ENCODE measurements around the gene MESP1.

DNA sequence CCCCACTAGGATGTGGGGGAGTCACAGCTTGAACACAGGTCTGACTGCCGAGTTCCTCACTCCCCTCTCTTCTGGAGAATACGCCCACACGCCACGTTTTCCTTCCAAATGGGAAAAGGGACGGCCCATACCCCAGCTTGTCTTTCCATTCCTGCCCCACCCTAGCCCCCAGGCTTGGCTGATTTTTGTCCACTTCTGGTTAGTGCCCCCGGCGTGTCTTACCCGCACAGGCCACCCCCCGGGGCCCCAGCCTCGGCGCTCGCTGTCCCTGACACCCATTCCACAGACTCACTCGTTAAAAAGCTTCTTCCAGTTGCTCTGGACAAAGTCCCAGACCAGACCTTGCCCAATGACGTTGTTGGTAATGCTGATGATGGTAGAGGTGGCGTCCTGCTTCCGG is 39.6 kb upstream of the MESP1 start:
- TF ChIP-seq CTCF (conservative IDR thresholded peaks at IDR 0.05; ENCODE audit: low read depth, low read length) (no peak), EZH2 (IDR thresholded peaks at IDR 0.05; ENCODE audit: low read length, unreplicated experiment) (no peak), EZH2phosphoT487 (IDR thresholded peaks at IDR 0.05; ENCODE audit: borderline replicate concordance, low read length) (no peak)

All from PC-3 (cell line).